GM12878 (cell line): Measurements from ENCODE around the gene ABI2. TPM values are rescaled to one million over a fixed set of nuclear protein-coding genes. Genes with fewer than 3 reads are reported as not detected.

ENCODE experiments used
- ATAC-seq: fragments of 200-7000 bp; cut with Tn5 transposase; 3 replicates; pipeline ENCODE4 v1.9.1; 2020; ENCODE audit warnings: mild to moderate bottlenecking, moderate library complexity
- BruUV-seq: library from RNA; stranded (reverse); fragments of 400-500 nt; replicated peaks from 2 replicates; lab custom pipeline; 2021; lab: Mats Ljungman, UMichigan
- CTCF ChIA-PET: fragments of 300-600 bp; sonication (Branson Sonifier 250); formaldehyde crosslinking; extraction: SDS; loops from one replicate; lab custom pipeline; 2021; ENCODE audit warnings: inconsistent platforms; lab: Yijun Ruan, JAX
- POLR2A ChIA-PET: fragments of 350-600 bp; formaldehyde crosslinking; extraction: SDS; loops from one replicate; lab custom pipeline; 2021; ENCODE audit warnings: inconsistent platforms; lab: Charles Lee
- RAD21 ChIA-PET: fragments of 300-600 bp; sonication (Branson Sonifier 250); formaldehyde crosslinking; loops from one replicate; lab custom pipeline; 2023; ENCODE audit warnings: antibody characterized with exemption; ENCODE audit not compliant: unreplicated experiment; lab: Charles Lee
- SMC1A ChIA-PET: fragments of 300-600 bp; sonication (Branson Sonifier 250); formaldehyde crosslinking; loops from one replicate; lab custom pipeline; 2023; ENCODE audit not compliant: unreplicated experiment, uncharacterized antibody; lab: Charles Lee
- DNase-seq: peaks from one replicate; pipeline ENCODE4 v3.0.0-alpha.2; 2011; ENCODE audit warnings: low read depth, low spot score
- FAIRE-seq: peaks from 3 replicates; lab custom pipeline; 2011; peaks lifted over from hg19 to GRCh38; lab: Jason Lieb, UNC
- H2AFZ ChIP-seq: 2 replicates; pipeline ENCODE4 v1.6.0; 2011; ENCODE audit warnings: low read depth, low read length, control low read depth; ENCODE audit not compliant: control insufficient read depth
- H3K27ac ChIP-seq: 2 replicates; pipeline ENCODE4 v1.5.1; 2011; ENCODE audit warnings: control low read depth; ENCODE audit not compliant: control insufficient read depth, insufficient read depth
- H3K27me3 ChIP-seq, 2 experiments: replicated peaks in 1 of 2; 2 replicates each; pipeline versions ENCODE4 v1.6.0 to v1.6.1; 2011; ENCODE audit warnings: low read length in 1 of 2; ENCODE audit not compliant: control insufficient read depth in 2 of 2, insufficient read depth in 2 of 2
- H3K36me3 ChIP-seq, 2 experiments: 2 replicates each; pipeline ENCODE4 v1.5.1; 2011; ENCODE audit warnings: low read length in 1 of 2; ENCODE audit not compliant: control insufficient read depth in 2 of 2, insufficient read depth in 2 of 2
- H3K4me1 ChIP-seq: 2 replicates; pipeline ENCODE4 v1.6.1; 2011; ENCODE audit warnings: mild to moderate bottlenecking, low read length, moderate library complexity, mixed read lengths; ENCODE audit not compliant: control insufficient read depth, insufficient read depth
- H3K4me2 ChIP-seq: 2 replicates; pipeline ENCODE4 v1.6.0; 2011; ENCODE audit warnings: control low read depth; ENCODE audit not compliant: control insufficient read depth, insufficient read depth
- H3K4me3 ChIP-seq: fragments of 200-600 bp; sonication (generic); 2 replicates; pipeline ENCODE4 v1.5.1; 2016
- H3K79me2 ChIP-seq: 2 replicates; pipeline ENCODE4 v1.6.0; 2011; ENCODE audit warnings: low read length; ENCODE audit not compliant: control insufficient read depth, insufficient read depth
- H3K9ac ChIP-seq: 2 replicates; pipeline ENCODE4 v1.8.0; 2011; ENCODE audit warnings: low read length, control low read depth, mixed read lengths; ENCODE audit not compliant: control insufficient read depth, insufficient read depth
- H3K9me3 ChIP-seq: replicated peaks from 3 replicates; pipeline ENCODE4 v1.5.1; 2011; ENCODE audit warnings: mild to moderate bottlenecking, low read length; ENCODE audit not compliant: control insufficient read depth, insufficient read depth
- H4K20me1 ChIP-seq: 2 replicates; pipeline ENCODE4 v1.6.0; 2011; ENCODE audit not compliant: control insufficient read depth, insufficient read depth
- ATF7 ChIP-seq: fragments of 450-650 bp; IDR thresholded peaks from 2 replicates; pipeline ENCODE4 v1.6.1; 2016; ENCODE audit warnings: low read depth, mild to moderate bottlenecking
- BCL11A ChIP-seq: IDR thresholded peaks from 2 replicates; pipeline ENCODE4 v1.6.1; 2011; ENCODE audit warnings: low read depth, low read length
- FOXK2 ChIP-seq: fragments of 450-650 bp; IDR thresholded peaks from 2 replicates; pipeline ENCODE4 v1.6.1; 2017; ENCODE audit warnings: mild to moderate bottlenecking, moderate library complexity
- IKZF1 ChIP-seq: fragments of 450-650 bp; conservative IDR thresholded peaks from 2 replicates; pipeline ENCODE4 v1.6.1; 2017; ENCODE audit warnings: antibody characterized with exemption, mild to moderate bottlenecking
- IRF3 ChIP-seq: fragments of 450-650 bp; IDR thresholded peaks from 2 replicates; pipeline ENCODE4 v1.6.1; 2014; ENCODE audit warnings: mild to moderate bottlenecking
- KAT2A ChIP-seq: conservative IDR thresholded peaks from 2 replicates; pipeline ENCODE4 v1.6.1; 2011; ENCODE audit warnings: low read depth, low read length; ENCODE audit not compliant: control insufficient read depth
- POLR2A ChIP-seq: IDR thresholded peaks from 2 replicates; pipeline ENCODE4 v1.6.1; 2011; ENCODE audit warnings: low read depth, mild to moderate bottlenecking, low read length
- RFX5 ChIP-seq: IDR thresholded peaks from 2 replicates; pipeline ENCODE4 v1.6.1; 2011; ENCODE audit warnings: low read depth, low read length, improper control_type of control experiment
- RUNX3 ChIP-seq: IDR thresholded peaks from 2 replicates; pipeline ENCODE4 v1.6.1; 2012; ENCODE audit warnings: low read length, inconsistent platforms
- SIX5 ChIP-seq: IDR thresholded peaks from 2 replicates; pipeline ENCODE4 v1.6.1; 2011; ENCODE audit warnings: mild to moderate bottlenecking, low read depth, low read length, moderate library complexity; ENCODE audit not compliant: severe bottlenecking
- ZNF622 ChIP-seq: fragments of 450-650 bp; IDR thresholded peaks from 2 replicates; pipeline ENCODE4 v1.6.1; 2017; ENCODE audit warnings: mild to moderate bottlenecking, inconsistent platforms
- ZSCAN29 ChIP-seq: fragments of 450-650 bp; IDR thresholded peaks from 2 replicates; pipeline ENCODE4 v1.6.1; 2017; ENCODE audit warnings: mild to moderate bottlenecking, moderate library complexity
- WGBS: methylation state at CpG from one replicate; pipeline ENCODE4 v1.1.6; 2016; ENCODE audit warnings: low lambda C conversion rate; ENCODE audit not compliant: insufficient replicate concordance, insufficient coverage; ENCODE audit errors: missing lambda C conversion rate; 5-methylcytosine and 5-hydroxymethylcytosine counted together
- in situ Hi-C: fragments of 300-500 bp; cut with MboI; formaldehyde crosslinking; loops from 9 replicates; pipeline ENCODE4 v1.14.3; 2018; ENCODE audit warnings: mixed read lengths
- intact Hi-C: fragments of 100-400 bp; cut with micrococcal nuclease; formaldehyde crosslinking; loops from one replicate; pipeline ENCODE4 v1.14.2; 2022; ENCODE audit not compliant: unreplicated experiment
- polyA plus RNA-seq, 11 experiments: library from polyadenylated mRNA; depleted of rRNA in 4 of 11; unstranded in 6 of 11; stranded (reverse) in 5 of 11; fragments of >200 nt; fragmentation: Nextera tagmentation in 4 of 11; fragmentation: Illumina TruSeq in 1 of 11; extraction: Ambion mirVana in 4 of 11; extraction: Trizol in 1 of 11; gene quantifications; 1 replicate in 1 of 11; 2 replicates in 10 of 11; pipeline versions ENCODE4 v1.2.1 to v1.2.3, GENCODE V29; 2011 to 2016; ENCODE audit warnings: inconsistent platforms in 2 of 11, missing spikeins in 2 of 11, low read depth in 1 of 11
- total RNA-seq, 4 experiments: library from RNA; depleted of rRNA in 3 of 4; stranded (reverse); fragments of >200 nt in 3 of 4; fragmentation: Illumina TruSeq in 1 of 4; extraction: Trizol in 1 of 4; gene quantifications; 2 replicates each; pipeline versions ENCODE4 v1.2.1 to v1.2.3, GENCODE V29; 2013 to 2021

The ABI2 gene
- total and polyA plus RNA-seq, 10 of the 15 experiments (the other 5 are each of a cell fraction or from before 2014, with no cell fraction given) = 8.9 to 44.5 (median 30.3) TPM

- no peak overlapping the region for H3K27ac ChIP-seq
- H3K4me1 ChIP-seq = no peaks in the 10 kb centered on the region
- TF ChIP-seq IKZF1 (no peak), BCL11A (no peak), POLR2A (no peak), ATF7 (no peak), SIX5 (no peak), RUNX3 (no peak), RFX5 (no peak), IRF3 (no peak), KAT2A (no peak), ZNF622 (no peak), ZSCAN29 (no peak), FOXK2 (no peak)
- TF ChIP-seq, all 136 proteins: peak for 0
- no peaks in the 10 kb centered on the region; the same call in 2 of the 3 replicates for H3K9me3 ChIP-seq
- H3K4me3 ChIP-seq = no peak overlapping the region
- ChIA-PET SMC1A (interaction anchor here (0.7 to 1.5 kb wide), 5 partner anchors 12 to 194 kb away, joined by 3 to 4 read pairs (median 3); no protein-coding TSS in a partner anchor), RAD21 (no interaction called here), CTCF (interaction anchor here (1.3 kb wide), 1 partner anchor 12 kb away, joined by 3 read pairs; no protein-coding TSS in a partner anchor), POLR2A (no interaction called here)
- no TSS peak for BruUV-seq
- in situ Hi-C loops = no loop called here
- DNase-seq (no peak), ATAC-seq (no peak), FAIRE-seq (no peak)
- H3K4me2 ChIP-seq = no peak overlapping the region
- H2AFZ ChIP-seq = no peak overlapping the region
- no peak overlapping the region for H3K9ac ChIP-seq
- H3K27me3 ChIP-seq = no peaks in the 10 kb centered on the region
- H3K36me3 ChIP-seq = peaks cover 0 to 3% of the 10 kb centered on the region in 2 experiments; a peak in 2 of 4 replicates
- intact Hi-C loops = no loop called here
- WGBS = 100% methylated on average over 2 of the region's 2 CpGs
- no peaks in the 10 kb centered on the region for H4K20me1 ChIP-seq
- H3K79me2 ChIP-seq = no peaks in the 10 kb centered on the region
Measured at GRCh38 chr2:203400805-203401585, 72.8 kb downstream of the ABI2 start.
